Measurements from ENCODE around the gene CCL4. TPM values are rescaled to one million over a fixed set of nuclear protein-coding genes. Genes with fewer than 3 reads are reported as not detected.
"Not testable (repeated sequence)": the region's sequence is repeated elsewhere in the genome, so short reads cannot be mapped to it uniquely, and the experiment has no call there.

The CCL4 gene
- polyA plus RNA-seq, 1 donor, result 3.2 TPM

- no peak for DNase-seq
These were observed 15.1 kb downstream of the CCL4 start for GRCh38 chr17:36118477-36119353.

DNA sequence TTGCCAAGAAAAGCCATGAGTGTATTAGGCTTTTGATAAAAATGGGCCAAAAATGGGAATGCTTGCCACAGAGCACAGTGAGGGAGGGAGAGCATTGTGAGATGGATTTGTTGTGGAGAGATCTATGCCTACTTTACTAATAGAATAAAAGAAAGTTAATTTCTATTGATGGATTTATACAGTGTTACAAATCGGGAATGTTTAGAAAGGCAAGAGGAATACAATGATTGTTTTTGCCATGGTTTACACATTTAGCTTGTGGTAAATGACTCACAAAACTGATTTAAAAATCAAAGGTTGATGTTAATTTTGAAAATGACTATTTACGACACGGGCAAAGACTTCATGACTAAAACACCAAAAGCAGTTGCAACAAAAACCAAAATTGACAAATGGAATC, 16.6 kb downstream of the CCL4 start:
- DNase-seq, result no peak

GRCh38 chr17:36121099-36121498, 17.5 kb downstream of the CCL4 start:
- DNase-seq, result not testable (repeated sequence)

DNA sequence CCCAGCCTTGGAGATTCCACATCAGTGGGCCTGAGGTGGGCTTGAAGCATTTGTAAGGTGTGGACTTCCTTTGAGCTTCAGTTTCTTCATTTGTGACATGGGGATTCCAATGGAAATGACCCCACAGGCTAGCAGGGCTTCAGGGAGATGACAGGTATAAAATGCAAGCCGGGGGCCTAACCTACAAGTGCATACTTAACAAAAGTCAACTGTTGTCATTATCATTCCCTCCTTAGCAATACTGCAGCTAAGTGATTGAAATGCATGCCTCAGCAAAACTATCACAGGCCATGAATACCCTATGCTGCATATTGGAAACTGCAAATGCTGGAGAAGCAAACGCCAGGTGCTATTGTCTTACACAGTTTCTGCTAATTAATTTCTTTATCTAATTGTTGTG, 19.8 kb downstream of the CCL4 start:
- no peak for DNase-seq

DNA sequence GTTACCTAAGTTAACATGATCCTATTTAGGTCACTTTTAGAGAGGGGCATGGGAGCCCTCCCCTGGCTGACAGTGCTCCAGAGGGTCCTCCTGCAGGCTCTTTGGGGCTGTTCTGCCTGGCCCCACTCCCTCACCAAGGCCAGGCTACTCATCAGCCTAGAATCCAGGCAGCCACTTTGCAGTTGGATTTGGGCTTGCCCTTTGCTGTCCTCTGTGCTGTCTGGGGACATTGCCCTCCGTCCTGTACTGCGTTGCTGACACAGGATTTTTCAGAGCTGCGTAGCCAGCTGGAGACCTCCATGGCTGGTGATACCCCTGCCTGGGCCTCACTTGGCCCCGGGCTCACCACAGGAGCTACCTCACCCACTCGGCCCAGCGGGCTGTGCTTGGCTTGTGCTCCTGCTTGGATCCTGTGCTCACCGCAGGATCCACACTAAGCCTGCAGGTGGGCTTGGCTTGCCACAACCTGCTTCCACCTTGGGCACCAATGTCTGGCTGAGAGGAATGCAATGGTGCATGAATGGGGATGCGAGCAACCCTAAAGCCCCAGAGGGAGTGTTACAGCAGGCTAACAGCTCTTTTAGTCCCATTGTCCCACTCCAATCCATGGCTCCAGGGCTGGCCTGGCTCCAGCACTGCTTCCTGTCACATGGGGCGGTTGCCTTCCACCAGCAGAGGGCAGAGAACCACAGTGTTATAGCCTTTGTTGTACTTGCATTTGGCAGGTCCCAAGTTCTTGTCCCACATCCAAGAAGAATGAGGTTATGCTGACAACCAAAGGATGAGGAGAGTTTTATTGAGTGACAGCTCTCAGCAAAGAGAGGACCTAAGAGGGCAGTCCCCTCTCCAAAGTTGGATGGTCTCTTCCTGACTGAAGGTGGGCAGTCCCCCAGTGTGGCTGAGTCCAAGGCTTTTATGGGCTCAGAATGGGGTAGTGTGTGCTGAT, 21.5 kb downstream of the CCL4 start:
- DNase-seq, result no peak

GRCh38 chr17:36127199-36127893, 23.7 kb downstream of the CCL4 start:
- DNase-seq, result no peak

DNA sequence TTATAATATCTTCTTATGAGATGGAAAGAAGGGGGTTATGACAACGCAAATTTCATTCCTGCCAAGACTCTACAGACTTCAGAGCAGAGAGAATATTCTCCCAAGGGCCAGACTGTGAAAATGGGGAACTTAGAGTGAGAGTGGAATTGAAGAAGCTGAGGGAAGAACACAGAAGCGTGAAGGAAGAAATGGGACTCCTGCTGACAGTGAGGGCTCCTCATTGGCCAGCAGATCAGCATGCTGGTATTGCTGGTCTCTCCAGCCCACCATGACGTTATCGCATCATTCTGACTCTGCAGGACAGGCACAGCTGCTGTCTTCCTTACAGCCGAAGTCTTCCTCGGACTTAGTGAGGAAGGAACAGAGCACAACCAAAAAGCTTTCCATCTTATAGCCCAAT, 24.3 kb downstream of the CCL4 start:
- DNase-seq, result no peak

DNA sequence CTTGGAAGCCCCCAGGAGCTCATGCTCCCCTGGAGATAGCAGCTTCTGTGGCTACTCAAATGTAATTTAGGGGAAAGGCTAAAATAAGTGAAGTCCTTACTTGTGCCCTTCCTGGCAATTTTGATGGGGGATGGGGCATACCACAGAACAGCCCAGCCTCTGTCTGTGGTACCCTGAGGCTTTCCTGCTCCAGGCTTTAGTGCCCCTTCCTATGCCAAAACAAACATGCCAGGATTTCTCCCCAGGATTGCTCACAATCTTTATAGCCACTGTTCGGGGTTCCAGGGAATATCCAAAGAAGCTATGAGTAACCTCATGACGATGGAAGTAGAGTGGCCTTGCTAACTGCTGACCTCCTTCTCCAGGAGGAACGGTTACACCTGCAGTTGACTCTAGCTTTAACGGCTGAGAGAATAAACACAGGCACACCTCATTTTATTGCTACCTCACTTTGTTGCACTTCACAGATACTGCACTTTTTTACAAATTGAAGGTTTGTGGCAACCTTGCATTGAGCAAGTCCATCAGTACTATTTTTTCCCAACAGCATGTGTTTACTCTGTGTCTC, 24.9 kb downstream of the CCL4 start:
- DNase-seq, result no peak

DNA sequence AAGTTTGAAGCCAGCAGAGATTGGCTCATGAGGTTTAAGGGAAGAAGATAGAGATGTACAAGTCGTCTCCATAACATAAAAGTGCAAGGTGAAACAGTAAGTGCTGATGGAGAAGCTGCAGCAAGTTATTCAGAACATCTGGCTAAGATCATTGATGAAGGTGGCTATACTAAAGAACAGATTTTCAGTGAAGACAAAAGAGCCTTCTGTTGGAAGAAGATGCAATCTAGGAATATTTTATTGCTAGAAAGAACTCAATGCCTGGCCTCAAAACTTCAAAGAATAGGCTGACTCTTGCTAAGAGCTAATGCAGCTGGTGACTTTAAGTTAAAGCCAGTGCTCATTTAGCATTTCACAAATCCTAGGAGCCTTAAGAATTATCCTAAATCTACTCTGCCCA, 26.0 kb downstream of the CCL4 start:
- DNase-seq, result no peak

- DNase-seq, result no peak
These were observed 26.7 kb downstream of the CCL4 start for GRCh38 chr17:36130346-36130745.

- DNase-seq, result no peak
These were observed 27.8 kb downstream of the CCL4 start for GRCh38 chr17:36131421-36131820.

GRCh38 chr17:36131931-36132330, 28.3 kb downstream of the CCL4 start:
- no peak for DNase-seq

GRCh38 chr17:36132421-36132831, 28.8 kb downstream of the CCL4 start:
- no peak for DNase-seq

DNA sequence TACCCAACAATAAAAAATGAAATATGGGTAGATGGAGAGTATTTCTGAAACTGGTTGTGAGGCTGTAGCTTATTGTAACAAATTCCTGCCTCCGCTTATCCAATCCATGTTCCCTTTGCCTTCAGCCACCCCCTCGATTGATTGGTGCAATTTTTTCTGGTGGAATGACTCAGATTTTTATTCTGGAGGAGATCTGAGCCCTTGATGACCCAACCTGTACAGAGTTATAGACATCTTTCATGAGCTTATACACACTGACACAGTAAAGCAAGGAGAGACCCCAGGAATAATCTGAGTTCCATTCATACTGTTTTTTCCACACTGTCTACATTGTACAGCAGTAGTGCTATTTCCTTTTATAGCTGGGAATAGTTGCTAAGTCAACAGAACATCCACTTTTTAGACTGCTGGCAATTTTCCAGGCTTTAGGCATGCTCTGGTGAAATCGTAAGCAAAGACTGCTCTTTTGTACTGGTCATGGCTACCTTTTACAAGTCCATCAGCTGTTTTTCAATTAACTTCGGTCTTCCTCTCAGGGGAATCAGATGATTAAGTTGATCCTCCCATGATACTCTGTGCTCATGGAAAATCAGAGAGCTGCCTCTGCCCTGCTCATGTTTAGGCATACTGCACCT, 30.1 kb downstream of the CCL4 start:
- peak; percentile 39 for DNase-seq

DNA sequence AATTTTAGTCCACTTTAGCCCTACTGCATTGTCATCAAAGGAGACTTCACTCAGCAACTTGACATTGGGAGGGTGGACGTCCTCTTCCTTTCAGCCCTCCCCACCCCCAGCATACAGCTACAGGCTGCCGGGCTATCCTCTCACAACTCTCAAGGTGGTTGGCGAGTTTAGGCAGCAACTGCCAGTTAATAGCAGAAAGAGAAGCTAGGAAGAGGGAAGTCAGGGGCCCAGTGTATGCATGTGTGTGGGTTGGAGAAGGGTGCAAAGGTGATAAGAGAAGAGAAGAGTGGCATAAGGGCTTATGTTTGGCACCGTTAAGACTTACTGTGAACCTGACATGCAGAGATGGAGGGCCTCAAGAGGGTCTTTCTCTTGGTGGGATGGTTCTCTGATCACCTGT, 31.8 kb downstream of the CCL4 start:
- no peak for DNase-seq

DNA sequence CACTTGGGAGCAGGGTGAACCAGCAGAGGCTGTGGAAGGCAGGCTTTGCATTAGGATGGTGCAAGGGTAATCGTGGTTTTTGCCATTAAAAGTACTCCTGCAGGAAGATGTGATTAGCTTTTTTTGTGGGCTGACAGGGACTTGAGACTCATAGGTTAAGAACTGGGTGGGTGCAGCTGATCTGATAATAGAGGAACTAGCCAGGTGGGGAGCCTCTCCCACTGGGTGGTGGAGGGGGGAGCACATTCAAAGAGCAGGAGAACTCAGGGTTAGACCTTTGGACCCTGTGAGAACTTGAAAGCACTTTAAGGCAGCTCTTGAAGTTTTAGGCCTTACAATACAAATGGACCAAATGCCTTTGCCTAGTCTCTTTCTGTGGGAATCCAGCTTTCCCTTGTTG, 32.4 kb downstream of the CCL4 start:
- no peak for DNase-seq

DNA sequence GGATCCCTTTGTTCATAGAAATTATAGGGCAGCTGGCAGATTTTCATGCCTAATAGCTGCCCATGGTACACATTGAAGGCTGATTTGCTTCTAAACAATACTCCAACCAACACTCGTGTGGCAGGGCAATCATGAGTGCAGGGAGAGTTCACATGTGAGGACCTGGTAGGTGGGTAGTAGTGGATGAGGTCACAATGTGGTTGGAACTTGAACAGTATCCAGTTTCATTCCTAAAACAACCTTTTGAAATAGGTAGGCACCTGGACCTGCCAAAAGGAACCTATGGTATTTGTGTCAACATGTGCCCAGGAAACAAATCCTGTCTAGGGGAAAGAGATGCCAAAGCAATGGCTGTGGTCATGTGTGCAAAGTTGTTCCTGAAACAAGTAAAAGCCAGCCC, 32.8 kb downstream of the CCL4 start:
- no peak for DNase-seq

DNA sequence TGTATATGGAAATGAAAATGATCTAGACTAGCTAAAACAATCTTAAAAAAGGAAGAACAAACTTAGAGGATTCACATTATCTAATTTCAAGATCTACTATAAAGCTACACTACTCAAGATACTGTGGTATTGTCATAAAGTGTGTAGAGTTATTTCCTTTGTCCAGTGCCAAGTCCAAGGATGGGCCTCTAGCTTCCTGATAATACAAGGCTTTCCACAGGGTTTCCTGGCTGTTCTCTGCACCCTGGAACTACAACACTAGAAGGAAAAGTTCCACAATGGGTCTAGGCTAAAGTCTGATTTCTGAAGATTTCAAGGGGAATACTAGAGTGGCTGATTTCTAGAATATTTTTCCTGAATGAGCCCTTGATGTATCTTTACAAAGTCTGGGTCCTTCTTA, 38.6 kb downstream of the CCL4 start:
- DNase-seq, result no peak

GRCh38 chr17:36142806-36143205, 39.2 kb downstream of the CCL4 start:
- DNase-seq, result no peak

DNA sequence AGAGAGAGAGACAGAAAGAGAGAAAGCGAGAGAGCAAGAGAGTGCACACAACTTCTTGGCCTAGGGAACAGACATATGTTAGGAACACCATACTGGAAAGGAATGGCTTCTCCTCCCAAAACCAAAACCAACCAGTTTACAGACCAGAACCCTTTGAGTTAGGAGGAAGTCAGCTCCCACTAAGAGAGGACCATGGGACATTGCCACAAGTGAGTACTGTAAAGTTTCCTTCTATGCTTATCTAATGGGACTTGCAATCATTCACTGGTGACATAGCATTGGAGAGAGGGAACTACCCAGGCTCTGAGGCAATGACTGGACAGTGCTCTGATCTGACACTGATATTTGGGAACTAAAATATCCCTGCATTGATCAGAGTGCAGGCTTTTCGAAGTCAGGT, 40.4 kb downstream of the CCL4 start:
- no peak for DNase-seq

- no peak for DNase-seq
These were observed 41.5 kb downstream of the CCL4 start for GRCh38 chr17:36144981-36145729.

Measured in hindlimb muscle (tissue), 1 donor.